SHP77 (cell line): ENCODE data around the gene MYLIP.
"Not testable (repeated sequence)": the region's sequence is repeated elsewhere in the genome, so short reads cannot be mapped to it uniquely, and the experiment has no call there.

Experiments
- DNase-seq, 2 experiments: peaks; one replicate each; lab custom pipeline; 2025; lab: John Stamatoyannopoulos, UW

Gene MYLIP

DNA sequence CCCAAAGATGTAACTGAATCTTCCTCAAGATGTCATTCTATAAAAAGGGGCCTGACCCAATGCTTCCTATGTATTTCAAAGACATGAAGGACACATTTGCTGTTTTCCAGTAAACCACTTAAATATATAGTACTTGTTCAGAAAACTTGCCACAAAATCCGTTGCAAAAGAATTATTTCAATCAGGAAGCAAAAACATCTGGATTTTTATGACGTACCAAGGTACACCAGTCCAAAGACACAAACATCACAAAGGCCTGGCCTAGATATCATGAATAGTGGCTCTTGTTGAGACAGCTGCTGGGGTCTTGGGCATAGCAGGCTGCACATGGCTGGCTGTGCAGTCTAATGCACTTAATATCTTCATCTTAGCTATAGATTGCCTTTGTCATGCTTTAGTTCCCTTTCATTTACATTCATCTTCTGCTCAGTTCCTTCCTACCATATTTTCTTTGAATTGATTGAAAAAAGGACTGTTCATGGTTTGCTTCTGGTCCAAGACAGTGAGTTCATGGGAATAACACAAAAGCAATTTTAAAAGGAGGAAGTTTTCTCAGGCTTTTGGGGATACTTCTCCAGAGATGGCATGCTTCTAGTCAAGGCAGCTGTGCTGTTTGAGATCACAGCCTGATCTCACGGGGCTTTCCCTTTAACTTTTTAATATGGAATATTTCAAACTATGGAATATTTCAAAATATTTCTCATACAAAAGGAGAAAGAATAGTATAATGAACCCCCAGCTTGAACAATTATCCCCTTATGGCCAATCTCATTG, 44.5 kb downstream of the MYLIP start:
- DNase-seq = no peak

DNA sequence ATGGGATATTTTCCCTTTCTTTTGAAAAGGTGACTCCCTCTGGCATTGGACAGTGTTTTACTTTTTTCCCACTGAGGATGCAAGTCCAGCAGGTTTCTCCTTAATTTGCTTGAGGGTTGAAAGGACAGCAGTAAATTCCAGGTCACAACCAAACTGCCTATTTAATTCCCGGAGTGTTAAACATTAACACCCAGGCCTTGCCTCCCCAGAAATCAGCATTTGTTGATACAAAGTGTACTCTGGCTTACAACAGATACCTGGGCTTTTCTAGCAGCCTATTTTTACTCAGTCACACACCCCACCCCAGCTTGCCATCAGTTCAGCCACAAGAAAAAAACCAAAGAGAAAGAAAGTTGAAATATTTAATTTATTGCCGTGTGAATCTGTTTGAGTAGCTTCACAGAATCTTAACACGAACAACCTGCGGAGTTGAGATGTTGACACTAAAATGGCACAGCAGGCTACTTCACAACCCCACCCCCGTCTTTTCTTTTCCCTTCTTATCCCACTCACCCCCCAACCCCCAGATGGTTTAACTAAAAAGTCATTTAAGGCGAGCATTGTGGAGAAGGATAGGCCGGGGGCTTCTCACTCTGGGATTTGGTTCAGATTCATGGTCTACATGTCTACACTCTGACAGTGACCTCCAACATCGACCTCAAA, 45.7 kb downstream of the MYLIP start:
- no peak for DNase-seq

DNA sequence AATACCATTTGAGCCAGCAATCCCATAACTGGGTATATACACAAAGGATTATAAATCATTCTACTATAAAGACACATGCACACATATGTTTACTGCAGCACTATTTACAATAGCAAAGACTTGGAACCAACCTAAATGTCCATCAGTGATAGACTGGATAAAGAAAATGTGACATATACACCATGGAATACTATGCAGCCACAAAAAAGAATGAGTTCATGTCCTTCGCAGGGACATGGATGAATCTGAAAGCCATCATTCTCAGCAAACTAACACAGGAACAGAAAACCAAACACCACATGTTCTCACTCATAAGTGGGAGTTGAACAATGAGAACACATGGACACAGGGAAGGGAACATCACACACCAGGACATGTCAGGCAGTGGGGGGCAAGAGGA, 47.7 kb downstream of the MYLIP start:
- DNase-seq = not testable (repeated sequence)

DNA sequence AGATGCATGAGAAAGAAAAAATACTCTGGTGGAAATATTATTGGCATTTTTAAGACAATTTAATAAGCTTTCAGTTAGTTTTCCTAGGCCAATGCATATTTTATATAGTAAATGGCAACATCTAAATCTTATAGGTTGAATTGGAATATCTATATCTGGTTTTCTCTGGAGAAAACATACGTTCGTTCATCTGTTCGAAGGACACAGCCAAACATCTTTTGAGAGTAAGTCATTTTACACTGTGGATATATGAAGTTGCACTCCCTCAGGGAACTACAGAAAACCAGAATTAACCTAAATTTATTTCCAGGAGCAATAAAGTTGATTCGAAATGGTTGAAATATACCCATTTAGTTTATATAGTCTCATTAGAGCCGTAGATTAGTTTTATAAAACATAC, 49.0 kb downstream of the MYLIP start:
- DNase-seq = no peak

DNA sequence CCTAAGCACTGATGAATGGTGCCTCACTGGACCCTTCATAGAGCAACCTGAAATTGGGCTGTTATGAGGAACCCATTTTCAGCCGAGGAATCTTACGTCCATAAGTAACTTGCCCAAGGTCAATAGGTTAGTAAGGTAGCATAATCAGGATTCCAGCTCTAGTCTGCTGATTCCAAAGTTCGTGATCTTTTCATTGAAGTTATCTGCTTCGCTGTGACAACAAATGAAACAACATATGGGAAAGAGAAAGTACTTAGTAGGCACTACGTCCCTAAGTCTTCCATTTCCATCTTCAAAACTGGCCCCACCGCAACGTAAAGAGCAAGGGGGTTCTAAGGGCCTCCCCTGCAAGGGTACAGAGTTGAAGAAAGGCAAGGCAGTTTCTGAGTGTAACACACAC, 49.5 kb downstream of the MYLIP start:
- no peak for DNase-seq

DNA sequence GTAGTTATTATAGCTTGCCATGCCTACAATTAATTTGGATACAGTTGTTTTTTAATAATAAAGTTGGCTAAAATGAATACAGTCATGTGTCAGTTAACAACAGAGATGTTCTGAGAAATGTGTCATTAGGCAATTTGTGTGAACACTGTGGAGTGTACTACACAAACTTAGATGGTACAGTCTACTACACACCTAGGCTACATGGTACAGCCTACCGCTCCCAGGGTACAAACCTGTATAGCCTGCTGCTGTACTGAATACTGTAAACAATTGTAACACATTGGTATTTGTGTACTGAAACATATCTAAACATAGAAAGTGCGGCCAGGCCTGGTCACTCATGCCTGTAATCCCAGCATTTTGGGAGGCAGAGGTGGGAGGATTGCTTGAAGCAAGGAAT, 50.2 kb downstream of the MYLIP start:
- no peak for DNase-seq

DNA sequence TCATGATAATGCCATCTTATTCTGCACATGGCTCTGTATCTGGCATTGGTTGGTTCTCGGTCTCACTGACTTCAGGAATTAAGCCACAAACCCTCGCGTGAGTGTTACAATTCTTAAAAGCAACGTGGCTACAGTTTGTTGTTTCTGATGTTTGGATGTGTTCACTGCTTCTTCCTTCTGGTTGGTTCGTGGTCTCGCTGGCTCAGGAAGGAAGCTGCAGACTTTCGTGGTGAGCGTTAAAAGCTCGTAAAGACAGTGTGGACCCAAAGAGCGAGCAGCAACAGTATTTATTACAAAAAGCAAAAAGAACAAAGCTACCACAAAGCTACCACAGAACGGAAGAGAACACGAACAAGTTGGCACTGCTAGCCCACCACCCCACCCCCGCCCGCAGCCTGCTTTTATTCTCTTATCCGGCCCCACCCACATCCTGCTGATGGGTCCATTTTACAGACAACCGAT, 51.1 kb downstream of the MYLIP start:
- no peak for DNase-seq

DNA sequence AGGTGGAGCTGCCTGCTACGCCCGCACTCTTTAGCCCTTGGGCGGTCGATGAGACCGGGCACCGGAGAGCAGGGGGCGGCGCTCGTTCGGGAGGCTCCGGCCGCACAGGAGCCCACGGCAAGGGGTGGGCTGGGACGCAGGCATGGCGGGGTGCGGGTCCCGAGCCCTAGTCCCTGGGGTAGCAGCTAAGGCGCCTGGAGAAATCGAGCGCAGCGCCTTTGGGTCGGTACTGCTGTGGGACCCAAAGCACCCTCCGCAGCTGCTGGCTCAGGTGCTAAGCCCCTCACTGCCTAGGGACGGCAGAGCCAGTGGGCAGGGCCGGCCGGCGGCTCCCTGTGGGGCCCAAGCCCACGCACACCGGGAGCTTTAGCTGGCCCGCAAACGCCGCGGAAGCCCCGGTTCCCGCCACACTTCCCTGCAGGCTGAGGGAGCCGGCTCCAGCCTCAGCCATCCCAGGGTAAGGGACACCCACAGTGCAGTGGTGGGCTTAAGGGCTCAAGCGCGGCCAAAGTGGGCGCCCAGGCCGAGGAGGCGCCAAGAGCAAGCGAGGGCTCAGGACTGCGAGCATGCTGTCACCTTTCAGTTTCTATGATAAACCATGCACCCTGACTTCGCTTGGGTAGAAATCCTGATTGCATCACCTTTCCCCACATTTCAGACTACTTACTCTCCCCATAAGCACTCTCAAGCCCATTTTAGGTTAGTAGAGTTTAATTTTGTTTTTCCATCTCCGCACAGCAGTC, 52.0 kb downstream of the MYLIP start:
- no peak for DNase-seq

DNA sequence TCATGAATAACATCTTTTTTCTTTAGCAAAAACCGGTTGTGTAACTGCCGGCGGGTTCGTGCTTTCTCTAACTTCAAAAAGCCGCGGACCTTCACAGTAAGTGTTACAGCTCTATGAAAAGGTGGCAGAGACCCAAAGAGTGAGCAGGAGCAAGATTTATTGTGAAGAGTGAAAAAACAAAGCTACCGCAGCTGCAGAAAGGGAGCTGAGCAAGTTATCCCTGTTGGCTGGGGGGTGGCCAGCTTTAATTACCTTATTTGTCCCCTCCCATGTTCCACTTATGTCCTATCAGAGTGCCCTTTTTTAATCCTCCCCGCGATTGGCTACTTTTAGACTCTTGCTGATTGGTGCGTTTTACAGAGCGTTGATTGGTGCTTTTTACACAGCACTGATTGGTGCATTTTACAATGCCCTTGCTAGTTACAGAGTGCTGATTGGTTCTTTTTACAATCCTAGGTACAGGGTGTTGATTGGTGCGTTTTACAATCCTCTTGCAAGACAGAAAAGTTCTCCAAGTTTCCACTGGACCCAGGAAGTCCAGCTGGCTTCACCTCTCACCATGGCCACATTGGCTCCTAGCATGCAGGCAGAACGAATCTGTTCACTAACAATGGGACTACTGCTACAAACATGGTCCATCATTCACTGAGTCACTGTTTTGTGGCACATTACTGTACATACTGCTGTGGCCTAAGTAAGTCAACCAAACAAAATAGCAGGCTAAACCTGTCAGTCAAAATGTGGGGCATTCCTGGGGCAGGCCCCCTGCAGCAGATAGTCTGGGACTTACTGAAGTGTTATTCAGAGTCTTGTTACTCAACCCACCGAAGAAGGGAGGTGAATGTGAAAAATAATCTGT, 52.8 kb downstream of the MYLIP start:
- DNase-seq = no peak

DNA sequence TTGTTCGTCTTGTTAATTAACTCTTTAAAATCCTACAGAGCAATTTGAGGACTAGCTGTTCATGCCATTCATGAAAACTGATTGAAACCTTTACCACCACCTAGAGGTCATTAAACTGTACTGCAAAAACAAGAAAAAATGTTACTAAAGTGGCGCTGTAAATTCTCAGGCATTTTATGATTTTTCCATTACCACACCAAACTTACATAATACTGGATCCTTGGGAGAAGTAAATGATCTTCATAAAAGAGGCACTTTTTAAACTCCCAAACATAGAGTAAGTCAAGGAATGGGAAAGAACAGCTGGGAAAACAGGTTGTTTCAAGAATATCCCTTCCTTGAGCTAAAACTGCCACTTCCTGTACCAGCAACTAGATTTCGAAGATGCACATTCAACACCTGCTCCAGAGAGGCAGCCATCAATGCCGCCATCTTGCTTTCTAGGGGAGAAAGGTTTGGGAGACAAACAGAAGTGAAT, 54.3 kb downstream of the MYLIP start:
- DNase-seq = peak; percentile 30 to 32

DNA sequence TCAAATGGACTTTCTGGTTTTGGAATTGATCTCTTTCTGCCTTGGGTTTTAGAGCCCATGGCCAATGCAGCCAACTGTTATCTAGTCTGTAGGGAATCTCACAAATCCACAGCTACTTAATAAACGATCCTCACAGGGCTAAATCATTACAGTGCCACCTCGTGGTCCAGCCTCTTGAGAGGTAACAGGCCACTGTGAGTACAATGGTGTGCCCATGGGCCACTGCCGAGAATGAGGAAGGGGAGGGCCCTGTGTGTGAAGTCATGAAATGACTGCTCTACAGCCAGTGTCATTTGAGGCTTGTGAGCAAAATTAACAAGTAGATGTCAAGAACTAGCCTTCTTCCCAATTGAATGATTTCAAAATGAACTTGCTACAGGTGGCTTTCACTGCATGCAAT, 55.2 kb downstream of the MYLIP start:
- no peak for DNase-seq

DNA sequence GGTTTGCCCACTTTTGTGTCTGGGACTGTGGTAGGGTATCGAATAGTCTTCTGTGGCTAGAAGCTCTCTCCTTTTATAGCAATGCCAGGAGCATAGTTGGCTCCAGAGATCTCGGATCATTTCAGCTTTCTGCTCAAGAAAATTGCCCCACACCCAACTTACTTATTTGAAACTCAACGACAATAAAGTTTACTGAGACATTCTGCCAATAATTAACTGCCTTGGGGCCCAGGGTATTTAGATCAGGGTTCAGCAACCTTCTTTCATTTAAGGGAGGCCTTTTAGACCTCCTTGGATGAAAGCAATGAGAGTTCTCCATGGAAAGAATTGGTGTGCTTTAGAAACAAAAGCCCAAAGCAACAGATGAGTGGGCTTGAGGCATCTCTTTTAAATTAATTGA, 55.7 kb downstream of the MYLIP start:
- DNase-seq = no peak

DNA sequence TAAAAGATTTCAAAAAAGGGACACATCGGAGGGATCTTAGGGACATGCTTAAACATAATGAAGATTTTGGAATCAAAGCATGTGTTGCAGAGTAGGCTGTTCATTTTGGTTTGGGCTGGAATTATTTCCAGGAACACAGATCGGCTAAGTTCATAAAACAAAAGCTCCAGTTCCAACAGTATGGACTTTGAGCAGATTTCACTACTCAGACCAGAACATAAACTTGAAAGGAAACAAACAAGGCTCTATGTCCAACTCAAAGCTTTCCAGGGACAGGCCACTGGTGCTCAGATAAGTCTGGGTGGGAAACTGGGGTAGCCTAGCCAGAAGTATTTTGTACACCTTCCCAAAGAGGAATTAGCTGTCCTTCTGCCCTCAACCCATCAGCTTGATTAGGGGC, 58.3 kb downstream of the MYLIP start:
- no peak for DNase-seq

DNA sequence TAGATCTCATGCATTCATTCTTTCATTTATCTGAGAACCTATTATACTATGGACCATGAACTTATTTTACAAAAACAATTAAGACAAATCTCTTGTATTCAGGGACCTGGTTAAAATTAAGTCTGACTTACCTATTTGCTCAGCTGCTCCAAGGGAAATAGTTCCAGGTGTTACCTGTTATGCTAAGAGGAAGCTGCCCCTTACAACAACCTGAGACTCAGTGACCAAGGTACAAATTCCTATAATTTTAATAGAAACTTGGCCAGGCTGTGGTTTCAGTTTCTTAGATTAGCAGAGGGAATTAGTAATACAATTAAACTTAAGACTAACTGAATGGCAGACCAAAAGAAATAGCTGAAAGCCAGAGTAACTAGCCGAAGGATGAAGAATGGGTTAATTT, 61.3 kb downstream of the MYLIP start:
- no peak for DNase-seq

DNA sequence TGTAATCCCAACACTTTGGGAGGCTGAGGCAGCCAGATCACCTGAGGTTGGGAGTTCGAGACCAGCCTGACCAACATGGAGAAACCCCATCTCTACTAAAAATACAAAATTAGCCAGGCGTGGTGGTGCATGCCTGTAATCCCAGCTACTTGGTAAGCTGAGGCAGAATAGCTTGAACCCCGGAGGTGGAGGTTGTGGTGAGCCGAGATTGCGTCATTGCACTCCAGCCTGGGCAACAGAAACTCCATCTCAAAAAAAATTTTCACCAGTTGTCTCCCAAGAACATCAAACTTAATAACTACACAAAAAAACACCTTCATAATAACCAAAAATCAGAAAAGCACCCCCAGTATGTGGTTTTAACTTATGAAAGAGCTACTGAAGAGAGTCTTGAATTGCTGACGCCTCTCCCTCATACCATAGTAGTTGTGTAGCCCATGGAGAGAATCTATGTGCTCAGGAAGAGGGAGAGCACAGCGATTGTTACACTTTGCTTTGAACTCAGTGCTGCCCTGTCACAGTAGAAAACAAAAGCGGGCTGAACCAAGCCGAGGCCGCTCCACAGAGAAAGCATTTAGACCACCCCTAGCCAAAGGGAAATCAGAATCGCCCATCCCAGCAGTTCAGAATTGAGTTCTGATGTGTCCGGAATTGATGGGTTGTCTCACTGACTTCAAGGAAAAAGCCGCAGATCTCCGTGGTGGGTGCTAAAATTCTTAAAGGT, 67.5 kb downstream of the MYLIP start:
- DNase-seq = no peak

DNA sequence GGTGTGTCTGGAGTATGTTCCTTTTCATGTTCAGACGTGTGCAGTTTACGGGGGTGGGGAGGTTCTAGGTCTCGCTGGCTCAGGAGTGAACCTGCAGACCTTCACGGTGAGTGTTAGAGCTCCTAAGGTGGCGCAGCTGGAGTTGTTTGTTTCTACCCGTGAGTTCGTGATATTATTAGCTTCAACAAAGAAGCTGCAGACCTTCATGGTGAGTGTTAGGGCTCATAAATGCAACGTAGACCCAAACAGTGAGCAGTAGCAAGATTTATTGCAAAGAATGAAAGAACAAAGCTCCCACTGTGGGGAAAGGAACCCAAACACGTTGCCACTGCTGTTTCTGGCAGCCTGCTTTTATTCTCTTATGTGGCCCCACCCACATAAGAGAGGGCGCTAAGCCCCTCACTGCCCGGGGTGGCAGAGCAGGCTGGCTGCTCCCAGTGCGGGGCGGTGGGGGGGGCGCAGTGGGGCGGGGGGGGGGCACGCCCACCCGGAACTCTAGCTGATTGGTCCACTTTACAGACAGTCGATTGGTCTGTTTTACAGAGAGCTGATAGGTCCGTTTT, 68.2 kb downstream of the MYLIP start:
- DNase-seq = no peak
